Hematopoietic multipotent progenitor cell treated with erythropoietin and hydrocortisone succinate and interleukin-3 and kit ligand, for 8 days (in vitro differentiated cells): Measurements from ENCODE around the gene TNXB.
"Not testable (repeated sequence)": the region's sequence is repeated elsewhere in the genome, so short reads cannot be mapped to it uniquely, and the experiment has no call there.

ENCODE experiments used
- DNase-seq: peaks from one replicate; pipeline ENCODE4 v3.0.0-alpha.2; 2015

Gene TNXB

GRCh38 chr6:32058511-32058963, 50.6 kb downstream of the TNXB start:
- DNase-seq: no peak

DNA sequence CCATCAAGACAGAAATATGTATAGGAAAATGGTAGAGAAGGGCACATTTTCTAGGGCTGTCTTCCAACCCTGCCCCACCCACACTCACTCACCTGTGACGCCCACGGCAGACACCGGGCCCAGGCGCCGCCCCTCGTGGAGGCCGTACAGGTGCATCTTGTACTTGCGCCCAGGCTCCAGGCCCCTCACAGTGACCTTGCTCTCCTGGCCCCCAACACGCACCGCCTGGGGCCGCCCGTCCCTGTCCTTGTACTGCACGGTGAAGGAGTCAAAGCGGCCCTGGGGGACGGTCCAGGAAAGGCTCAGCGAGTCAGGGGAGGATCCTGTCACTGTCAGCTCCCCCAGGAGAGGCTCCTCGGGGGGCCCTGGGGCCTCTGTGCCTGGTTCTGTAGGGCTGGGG, 51.2 kb downstream of the TNXB start:
- no peak for DNase-seq

GRCh38 chr6:32056254-32056653, 52.9 kb downstream of the TNXB start:
- no peak for DNase-seq

GRCh38 chr6:32055756-32056155, 53.4 kb downstream of the TNXB start:
- DNase-seq: not testable (repeated sequence)

- not testable (repeated sequence) for DNase-seq
Measured at GRCh38 chr6:32053314-32053713, 55.8 kb downstream of the TNXB start.

DNA sequence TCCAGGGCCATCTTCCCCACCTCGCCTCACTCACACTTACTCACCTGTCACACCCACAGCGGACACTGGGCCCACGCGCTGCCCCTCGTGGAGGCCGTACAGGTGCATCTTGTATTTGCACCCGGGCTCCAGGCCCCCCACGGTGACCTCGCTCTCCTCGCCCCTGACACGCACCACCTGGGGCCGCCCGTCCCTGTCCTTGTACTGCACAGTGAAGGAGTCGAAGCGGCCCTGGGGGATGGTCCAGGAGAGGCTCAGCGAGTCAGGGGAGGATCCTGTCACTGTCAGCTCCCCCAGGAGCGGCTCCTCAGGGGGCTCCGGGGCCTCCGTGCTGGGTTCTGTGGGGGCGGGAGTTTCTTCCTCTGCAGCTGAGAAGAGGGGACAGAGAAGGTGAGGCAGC, 56.5 kb downstream of the TNXB start:
- DNase-seq: not testable (repeated sequence)

- no peak for DNase-seq
Measured at GRCh38 chr6:32050562-32050961, 58.6 kb downstream of the TNXB start.

DNA sequence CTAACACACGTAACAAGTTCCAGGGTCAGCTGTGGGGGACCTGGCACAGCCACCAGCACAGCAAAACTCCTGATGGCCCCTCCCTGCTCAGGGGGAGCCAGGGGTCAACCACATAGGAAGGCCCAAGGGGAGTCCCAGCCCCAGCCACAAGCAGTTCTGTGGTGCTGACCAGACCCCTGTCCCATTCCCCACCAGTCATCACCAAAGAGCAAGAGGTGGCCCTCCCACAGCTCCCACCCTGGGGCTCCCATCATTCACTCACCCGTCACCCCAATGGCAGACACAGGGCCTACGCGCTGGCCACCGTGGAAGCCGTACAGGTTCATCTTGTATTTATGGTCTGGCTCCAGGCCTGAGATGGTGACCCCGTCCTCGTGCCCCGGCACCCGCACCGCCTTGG, 59.4 kb downstream of the TNXB start:
- not testable (repeated sequence) for DNase-seq

- DNase-seq: not testable (repeated sequence)
Measured at GRCh38 chr6:32049149-32049548, 60.0 kb downstream of the TNXB start.

DNA sequence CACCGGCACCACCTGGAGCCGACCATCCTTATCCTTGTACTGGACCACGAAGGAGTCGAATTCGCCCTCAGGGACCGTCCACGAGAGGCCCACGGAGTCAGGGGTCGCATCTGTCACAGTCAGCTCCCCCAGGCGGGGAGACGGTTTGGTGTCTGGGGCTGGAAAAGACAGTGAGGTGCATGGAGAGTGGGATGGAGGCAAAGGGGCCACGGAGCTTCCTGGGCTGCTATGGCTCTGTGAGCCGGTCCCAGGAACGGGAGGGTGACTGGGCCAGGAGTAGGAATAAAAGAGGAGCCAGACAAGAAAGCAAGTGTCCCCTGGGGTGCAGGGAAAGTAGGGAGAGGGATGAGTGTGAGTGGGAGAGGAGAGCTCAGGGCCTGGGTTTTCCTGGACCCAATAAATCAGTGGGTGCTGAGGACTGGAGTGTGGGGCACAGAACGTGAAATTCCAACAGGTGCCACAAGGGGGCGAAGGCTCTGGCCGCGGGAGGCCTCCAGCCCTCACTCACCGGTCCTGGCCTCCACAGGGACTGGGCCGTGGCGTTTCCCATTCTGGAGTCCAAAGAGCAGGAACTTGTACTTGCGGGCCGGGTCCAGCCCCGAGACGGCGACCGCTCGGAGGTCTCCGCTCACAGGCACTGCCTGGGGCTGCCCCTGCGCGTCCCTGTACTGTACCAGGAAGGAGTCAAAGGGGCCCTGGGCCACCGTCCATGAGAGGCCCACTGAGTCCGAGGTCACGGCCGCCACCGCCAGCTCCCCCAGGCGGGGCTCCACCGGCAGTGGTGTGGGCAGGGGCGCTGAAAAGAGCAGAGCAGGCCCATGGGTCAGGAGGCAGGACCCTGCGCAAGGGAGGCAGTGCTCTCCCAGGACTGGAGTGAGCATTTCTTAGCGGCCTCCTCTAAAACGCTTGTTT, 61.0 kb downstream of the TNXB start:
- DNase-seq: peak; percentile 56

DNA sequence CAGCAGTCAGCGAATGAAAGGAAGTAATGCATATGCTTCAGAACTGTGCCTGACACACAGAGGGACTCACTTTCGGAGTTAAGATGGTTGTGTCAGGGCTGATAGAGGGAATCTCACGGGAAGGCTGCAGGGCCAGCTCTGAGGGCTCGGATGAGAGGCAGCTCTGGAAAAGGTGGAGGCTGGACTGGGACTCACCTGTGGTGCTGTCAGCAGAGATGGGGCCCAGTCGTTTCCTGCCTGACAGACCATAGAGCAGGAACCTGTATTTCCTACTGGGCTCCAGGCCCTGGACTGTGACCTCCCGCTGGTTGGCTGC, 61.6 kb downstream of the TNXB start:
- DNase-seq: no peak

DNA sequence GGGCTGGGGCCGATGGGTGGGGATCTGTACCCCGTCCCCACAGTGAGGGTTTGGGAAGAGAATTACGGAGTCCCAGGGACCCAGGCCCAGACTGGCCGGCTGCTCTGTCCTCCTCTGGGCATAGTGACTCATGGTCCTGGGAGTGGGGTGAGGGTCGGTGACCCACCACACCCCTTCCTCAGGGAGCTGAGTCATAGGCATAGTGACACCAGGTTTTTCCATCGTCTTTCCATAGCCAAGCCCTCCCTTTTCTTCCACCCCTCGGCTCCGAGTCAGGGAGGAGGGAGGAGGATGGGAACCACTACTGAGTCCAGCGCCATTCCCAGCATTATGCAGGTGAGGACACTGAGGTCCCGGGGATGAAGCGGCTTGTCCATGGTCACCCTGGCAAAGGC, 62.1 kb downstream of the TNXB start:
- no peak for DNase-seq

DNA sequence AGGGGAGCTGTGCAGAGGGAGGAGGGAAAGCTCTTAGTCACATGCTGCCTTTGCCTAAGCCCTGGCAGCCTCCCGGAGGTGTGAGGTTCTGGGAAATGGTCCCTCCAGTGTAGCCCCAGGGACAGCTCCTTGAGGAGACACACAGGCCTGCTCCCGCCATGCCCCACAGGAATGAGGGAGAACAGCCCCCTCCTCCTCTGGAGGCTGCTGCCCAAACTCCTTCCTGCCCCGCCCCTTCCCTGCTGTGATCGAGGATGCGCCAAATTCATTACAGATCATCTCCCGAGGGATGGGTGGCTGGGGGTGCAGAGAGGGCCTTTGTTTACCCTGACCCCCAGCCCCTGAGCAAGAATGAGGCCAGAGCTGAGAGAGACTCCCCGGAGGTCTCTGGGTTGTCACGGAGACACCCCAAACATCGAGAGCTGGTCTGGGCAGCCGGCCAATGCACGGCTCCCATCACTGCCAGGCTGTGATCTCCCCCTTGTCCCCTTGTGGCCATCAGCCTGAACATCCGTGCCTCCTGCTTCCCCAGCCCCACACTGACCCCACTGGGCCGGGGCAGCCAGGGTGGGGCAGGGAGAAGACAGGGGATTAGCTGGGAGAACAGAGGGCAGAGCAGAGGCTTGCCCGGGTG, 62.6 kb downstream of the TNXB start:
- no peak for DNase-seq

DNA sequence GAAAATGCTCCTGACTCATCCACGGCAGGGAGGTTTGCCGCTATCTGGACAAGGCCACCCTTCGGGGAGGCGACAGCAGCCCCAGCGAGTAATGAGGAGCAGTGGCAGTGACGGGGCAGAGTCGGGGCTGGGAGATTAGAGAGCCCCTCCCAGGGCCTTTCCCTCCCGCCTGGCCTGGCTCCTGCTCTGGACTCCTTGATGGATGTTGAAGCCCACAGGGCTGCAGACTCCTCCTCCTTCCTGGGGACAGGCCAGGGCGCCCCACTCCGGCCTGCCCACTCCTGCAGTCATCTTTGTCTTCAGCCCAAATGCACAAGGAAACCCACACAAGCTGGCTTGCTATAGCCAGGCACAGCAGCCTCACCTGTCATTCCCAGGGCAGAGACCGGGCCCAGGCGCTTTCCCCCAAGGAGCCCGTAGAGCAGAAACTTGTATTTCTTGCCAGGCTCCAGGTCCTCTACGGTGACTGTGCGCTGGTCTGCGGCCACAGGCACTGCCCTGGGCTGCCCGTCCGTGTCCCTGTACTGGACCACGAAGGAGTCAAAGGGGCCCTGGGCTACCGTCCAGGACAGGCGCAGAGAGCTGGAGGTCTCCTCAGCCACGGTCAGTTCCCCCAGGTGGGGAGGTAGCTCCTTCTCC, 63.2 kb downstream of the TNXB start:
- peak; percentile 8 for DNase-seq

DNA sequence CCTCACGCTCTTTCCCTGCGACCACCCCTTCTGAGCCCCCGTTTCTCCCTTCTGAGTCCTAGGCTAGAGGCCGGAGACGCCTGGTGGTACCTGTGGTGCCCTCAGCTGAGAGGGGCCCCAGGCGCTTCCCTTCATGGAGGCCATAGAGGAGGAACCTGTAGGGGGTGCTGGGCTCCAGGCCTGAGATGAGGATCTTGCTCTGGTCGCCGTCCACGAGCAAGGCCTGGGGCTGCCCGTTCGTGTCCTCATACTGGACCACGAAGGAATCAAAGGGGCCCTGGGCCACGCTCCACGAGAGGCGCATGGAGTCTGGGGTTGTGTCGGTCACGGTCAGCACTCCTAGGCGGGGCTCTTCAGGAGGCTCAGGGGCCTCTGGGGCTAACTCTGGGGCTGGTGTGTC, 64.2 kb downstream of the TNXB start:
- not testable (repeated sequence) for DNase-seq

GRCh38 chr6:32043589-32044380, 65.4 kb downstream of the TNXB start:
- DNase-seq: not testable (repeated sequence)

GRCh38 chr6:32042276-32042675, 66.9 kb downstream of the TNXB start:
- DNase-seq: not testable (repeated sequence)

DNA sequence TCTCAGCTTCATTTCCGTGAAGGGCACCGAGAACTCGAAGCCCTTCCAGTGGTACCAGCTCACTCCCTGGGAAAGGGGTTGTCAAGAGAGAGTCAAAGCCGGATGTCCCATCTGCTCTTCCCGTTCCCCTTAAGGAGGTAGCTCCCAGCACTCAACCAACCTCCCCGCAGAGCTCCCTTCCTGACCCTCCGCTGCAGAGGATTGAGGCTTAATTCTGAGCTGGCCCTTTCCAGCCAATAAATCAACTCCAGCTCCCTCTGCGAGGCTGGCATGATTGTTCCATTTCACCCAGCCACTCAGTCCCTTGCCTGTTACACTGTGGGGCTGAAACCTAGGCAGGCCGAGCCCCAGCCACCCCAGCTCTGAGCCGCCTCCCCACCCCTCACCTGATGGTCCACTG, 67.8 kb downstream of the TNXB start:
- not testable (repeated sequence) for DNase-seq

GRCh38 chr6:32041050-32041321, 68.2 kb downstream of the TNXB start:
- not testable (repeated sequence) for DNase-seq

DNA sequence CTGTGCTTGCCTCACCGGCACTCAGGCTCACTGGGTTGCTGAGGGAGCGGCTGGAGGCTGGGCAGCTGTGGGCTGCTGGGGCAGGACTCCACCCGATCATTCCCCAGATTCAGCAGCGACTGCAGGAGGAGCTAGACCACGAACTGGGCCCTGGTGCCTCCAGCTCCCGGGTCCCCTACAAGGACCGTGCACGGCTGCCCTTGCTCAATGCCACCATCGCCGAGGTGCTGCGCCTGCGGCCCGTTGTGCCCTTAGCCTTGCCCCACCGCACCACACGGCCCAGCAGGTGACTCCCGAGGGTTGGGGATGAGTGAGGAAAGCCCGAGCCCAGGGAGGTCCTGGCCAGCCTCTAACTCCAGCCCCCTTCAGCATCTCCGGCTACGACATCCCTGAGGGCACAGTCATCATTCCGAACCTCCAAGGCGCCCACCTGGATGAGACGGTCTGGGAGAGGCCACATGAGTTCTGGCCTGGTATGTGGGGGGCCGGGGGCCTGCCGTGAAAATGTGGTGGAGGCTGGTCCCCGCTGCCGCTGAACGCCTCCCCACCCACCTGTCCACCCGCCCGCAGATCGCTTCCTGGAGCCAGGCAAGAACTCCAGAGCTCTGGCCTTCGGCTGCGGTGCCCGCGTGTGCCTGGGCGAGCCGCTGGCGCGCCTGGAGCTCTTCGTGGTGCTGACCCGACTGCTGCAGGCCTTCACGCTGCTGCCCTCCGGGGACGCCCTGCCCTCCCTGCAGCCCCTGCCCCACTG, 68.7 kb downstream of the TNXB start:
- not testable (repeated sequence) for DNase-seq

GRCh38 chr6:32039321-32040274, 69.5 kb downstream of the TNXB start:
- not testable (repeated sequence) for DNase-seq
